PC-3 (cell line): ENCODE measurements around the gene SDR42E1. TPM values are rescaled to one million over a fixed set of nuclear protein-coding genes. Genes with fewer than 3 reads are reported as not detected.
A peak's percentile ranks its signal among the peaks of the same experiment; 100 is the strongest.

ENCODE experiments used
- ATAC-seq: fragments of 200-7000 bp; cut with Tn5 transposase; 2 replicates; pipeline ENCODE4 v1.9.1; 2020; ENCODE audit warnings: mild to moderate bottlenecking, moderate library complexity
- BruUV-seq: library from RNA; stranded (reverse); fragments of 400-500 nt; replicated peaks from 2 replicates; lab custom pipeline; 2021; lab: Mats Ljungman, UMichigan
- CTCF ChIA-PET: fragments of 300-600 bp; sonication (Branson Sonifier 250); formaldehyde crosslinking; loops from one replicate; lab custom pipeline; 2022; ENCODE audit warnings: antibody characterized with exemption; lab: Charles Lee
- POLR2A ChIA-PET: fragments of 300-600 bp; sonication (Branson Sonifier 250); formaldehyde crosslinking; loops from one replicate; lab custom pipeline; 2022; ENCODE audit warnings: antibody characterized with exemption; ENCODE audit not compliant: unreplicated experiment; lab: Charles Lee
- DNase-seq: peaks from one replicate; pipeline ENCODE4 v3.0.0-alpha.2; 2015
- H2AFZ ChIP-seq: fragments of 300-600 bp; sonication (generic); 2 replicates; pipeline ENCODE4 v1.6.0; 2016; ENCODE audit warnings: antibody characterized with exemption, low read length
- H3F3A ChIP-seq: fragments of 300-600 bp; sonication (generic); one replicate; pipeline ENCODE4 v1.6.0; 2017; ENCODE audit warnings: antibody characterized with exemption, low read length, control low read depth, mild to moderate bottlenecking; ENCODE audit not compliant: unreplicated experiment
- H3K27ac ChIP-seq: fragments of 300-600 bp; sonication (generic); 2 replicates; pipeline ENCODE4 v1.5.1; 2016; ENCODE audit warnings: mild to moderate bottlenecking, low read length
- H3K27me3 ChIP-seq: fragments of 300-600 bp; sonication (generic); 2 replicates; pipeline ENCODE4 v1.6.1; 2016; ENCODE audit warnings: low read length, mixed read lengths
- H3K36me3 ChIP-seq: fragments of 300-600 bp; sonication (generic); 2 replicates; pipeline ENCODE4 v1.6.1; 2016; ENCODE audit warnings: low read depth, mixed run types, low read length, mixed read lengths
- H3K4me1 ChIP-seq: fragments of 300-600 bp; sonication (generic); 2 replicates; pipeline ENCODE4 v1.5.1; 2016; ENCODE audit warnings: low read length; ENCODE audit not compliant: insufficient read depth
- H3K4me2 ChIP-seq: fragments of 300-600 bp; sonication (generic); 2 replicates; pipeline ENCODE4 v1.6.0; 2016; ENCODE audit warnings: low read length
- H3K4me3 ChIP-seq: fragments of 300-600 bp; sonication (generic); 2 replicates; pipeline ENCODE4 v1.5.1; 2016; ENCODE audit warnings: mild to moderate bottlenecking, low read length, mixed read lengths
- H3K79me2 ChIP-seq: fragments of 300-600 bp; sonication (generic); 2 replicates; pipeline ENCODE4 v1.6.1; 2017; ENCODE audit warnings: low read length, mixed read lengths
- H3K9ac ChIP-seq: fragments of 300-600 bp; sonication (generic); 2 replicates; pipeline ENCODE4 v1.6.0; 2016; ENCODE audit warnings: mild to moderate bottlenecking, low read length
- H3K9me2 ChIP-seq: fragments of 300-600 bp; sonication (generic); replicated peaks from 2 replicates; pipeline ENCODE4 v1.6.1; 2016; ENCODE audit warnings: mixed run types, low read length, mixed read lengths
- H3K9me3 ChIP-seq: fragments of 300-600 bp; sonication (generic); 2 replicates; pipeline ENCODE4 v1.6.1; 2016; ENCODE audit warnings: low read length, mixed read lengths
- H4K20me1 ChIP-seq: fragments of 300-600 bp; sonication (generic); 2 replicates; pipeline ENCODE4 v1.6.1; 2016; ENCODE audit warnings: low read length, mixed read lengths
- EZH2 ChIP-seq: fragments of 300-600 bp; sonication (generic); IDR thresholded peaks from one replicate; pipeline ENCODE4 v1.6.1; 2017; ENCODE audit warnings: antibody characterized with exemption, mild to moderate bottlenecking, low read length; ENCODE audit not compliant: unreplicated experiment
- EZH2phosphoT487 ChIP-seq: fragments of 300-600 bp; sonication (generic); IDR thresholded peaks from 2 replicates; pipeline ENCODE4 v1.6.1; 2018; ENCODE audit warnings: mild to moderate bottlenecking, antibody characterized with exemption, low read length, borderline replicate concordance
- intact Hi-C: fragments of 100-400 bp; cut with micrococcal nuclease; formaldehyde crosslinking; loops from 2 replicates; pipeline ENCODE4 v1.9.0; 2023
- total RNA-seq: library from RNA; depleted of rRNA; stranded (reverse); fragments of >200 nt; gene quantifications from 2 replicates; pipeline ENCODE4 v1.2.3, GENCODE V29; 2014
- TF ChIP-seq, protein P1 (sequence below): fragments of 300-600 bp; sonication (generic); conservative IDR thresholded peaks from 2 replicates; pipeline ENCODE4 v1.5.1; 2017; ENCODE audit warnings: antibody characterized with exemption, low read depth, mild to moderate bottlenecking, low read length

The SDR42E1 gene
- total RNA-seq, 1 experiment from 2014 or later, result not detected

DNA sequence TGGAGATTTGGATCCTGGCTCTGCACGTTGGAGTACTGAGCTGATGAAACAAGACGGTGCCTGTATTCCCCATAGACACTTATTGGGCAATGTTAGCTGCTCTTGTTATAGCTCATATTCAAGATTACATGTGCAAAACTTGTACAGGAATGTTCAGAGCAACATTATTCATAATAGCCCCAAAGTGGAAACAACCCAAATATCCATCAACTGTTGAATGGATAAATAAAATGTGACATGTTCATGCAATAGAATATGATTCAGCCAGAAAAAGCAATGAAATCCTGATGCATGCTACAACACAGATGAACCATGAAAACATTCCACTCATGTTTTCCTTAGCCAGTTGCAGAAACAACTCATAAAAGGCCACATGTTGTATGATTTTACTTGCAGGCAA is 5.7 kb upstream of the SDR42E1 start:
- no peaks in the 10 kb centered on the region for H3K9me2 ChIP-seq
- no peak for TF ChIP-seq EZH2
- TF ChIP-seq, protein P1, sequence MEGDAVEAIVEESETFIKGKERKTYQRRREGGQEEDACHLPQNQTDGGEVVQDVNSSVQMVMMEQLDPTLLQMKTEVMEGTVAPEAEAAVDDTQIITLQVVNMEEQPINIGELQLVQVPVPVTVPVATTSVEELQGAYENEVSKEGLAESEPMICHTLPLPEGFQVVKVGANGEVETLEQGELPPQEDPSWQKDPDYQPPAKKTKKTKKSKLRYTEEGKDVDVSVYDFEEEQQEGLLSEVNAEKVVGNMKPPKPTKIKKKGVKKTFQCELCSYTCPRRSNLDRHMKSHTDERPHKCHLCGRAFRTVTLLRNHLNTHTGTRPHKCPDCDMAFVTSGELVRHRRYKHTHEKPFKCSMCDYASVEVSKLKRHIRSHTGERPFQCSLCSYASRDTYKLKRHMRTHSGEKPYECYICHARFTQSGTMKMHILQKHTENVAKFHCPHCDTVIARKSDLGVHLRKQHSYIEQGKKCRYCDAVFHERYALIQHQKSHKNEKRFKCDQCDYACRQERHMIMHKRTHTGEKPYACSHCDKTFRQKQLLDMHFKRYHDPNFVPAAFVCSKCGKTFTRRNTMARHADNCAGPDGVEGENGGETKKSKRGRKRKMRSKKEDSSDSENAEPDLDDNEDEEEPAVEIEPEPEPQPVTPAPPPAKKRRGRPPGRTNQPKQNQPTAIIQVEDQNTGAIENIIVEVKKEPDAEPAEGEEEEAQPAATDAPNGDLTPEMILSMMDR, result no peak
- no peak for TF ChIP-seq EZH2phosphoT487
- no peak overlapping the region for H3K4me3 ChIP-seq
- DNase-seq (no peak), ATAC-seq (no peak)
- no peak overlapping the region for H3K4me2 ChIP-seq
- intact Hi-C loops, result no loop called here
- no peaks in the 10 kb centered on the region for H3K79me2 ChIP-seq
- ChIA-PET CTCF (interaction anchor here (1.0 kb wide), 1 partner anchor 20 kb away, joined by 3 read pairs; no protein-coding TSS in a partner anchor), POLR2A (no interaction called here)
- no peaks in the 10 kb centered on the region for H3K9me3 ChIP-seq
- no peak overlapping the region for H3K27ac ChIP-seq
- H3K27me3 ChIP-seq, result peaks cover 22% of the 10 kb centered on the region
- H4K20me1 ChIP-seq, result no peaks in the 10 kb centered on the region
- BruUV-seq, result no TSS peak
- H3K36me3 ChIP-seq, result no peaks in the 10 kb centered on the region
- no peak overlapping the region for H2AFZ ChIP-seq
- no peaks in the 10 kb centered on the region for H3K4me1 ChIP-seq
- no peaks in the 10 kb centered on the region for H3F3A ChIP-seq
- H3K9ac ChIP-seq, result no peak overlapping the region

DNA sequence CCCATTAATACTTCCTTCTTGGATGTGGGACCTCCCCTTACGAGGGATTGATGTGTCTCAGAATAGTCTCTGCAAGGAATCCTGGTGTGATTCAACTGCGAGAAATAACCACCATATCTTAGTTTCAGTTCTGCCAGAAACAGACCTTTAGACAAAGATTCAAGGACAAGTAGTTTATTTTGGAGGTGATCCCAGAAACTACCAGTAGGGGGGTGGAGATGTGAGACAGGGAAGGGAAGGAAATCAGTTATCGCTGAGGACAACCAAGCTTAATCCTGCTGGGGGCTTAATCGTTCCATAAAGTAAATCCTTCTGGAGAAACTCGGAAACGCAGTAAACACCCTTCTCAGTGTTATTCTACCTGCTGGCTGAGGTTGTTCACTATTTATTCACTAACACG is 5.0 kb upstream of the SDR42E1 start:
- no peaks in the 10 kb centered on the region for H4K20me1 ChIP-seq
- no TSS peak for BruUV-seq
- POLR2A ChIA-PET, result no interaction called here
- DNase-seq (peak; percentile 47), ATAC-seq (peak; percentile 49)
- H3K4me2 ChIP-seq, result peak overlapping the region; percentile 58
- H3K27ac ChIP-seq, result no peak overlapping the region
- intact Hi-C loops, result no loop called here
- H3K9me2 ChIP-seq, result no peaks in the 10 kb centered on the region
- TF ChIP-seq EZH2phosphoT487, result no peak
- TF ChIP-seq, protein P1, result peak; percentile 53
- no peaks in the 10 kb centered on the region for H3K79me2 ChIP-seq
- CTCF ChIA-PET, result interaction anchor here (1.0 kb wide), 1 partner anchor 19 kb away, joined by 3 read pairs; no protein-coding TSS in a partner anchor
- H3F3A ChIP-seq, result no peaks in the 10 kb centered on the region
- H3K9ac ChIP-seq, result no peak overlapping the region
- no peak overlapping the region for H3K4me3 ChIP-seq
- no peaks in the 10 kb centered on the region for H3K36me3 ChIP-seq
- H3K9me3 ChIP-seq, result no peaks in the 10 kb centered on the region
- H3K27me3 ChIP-seq, result peaks cover 22% of the 10 kb centered on the region
- H3K4me1 ChIP-seq, result no peaks in the 10 kb centered on the region
- H2AFZ ChIP-seq, result no peak overlapping the region

DNA sequence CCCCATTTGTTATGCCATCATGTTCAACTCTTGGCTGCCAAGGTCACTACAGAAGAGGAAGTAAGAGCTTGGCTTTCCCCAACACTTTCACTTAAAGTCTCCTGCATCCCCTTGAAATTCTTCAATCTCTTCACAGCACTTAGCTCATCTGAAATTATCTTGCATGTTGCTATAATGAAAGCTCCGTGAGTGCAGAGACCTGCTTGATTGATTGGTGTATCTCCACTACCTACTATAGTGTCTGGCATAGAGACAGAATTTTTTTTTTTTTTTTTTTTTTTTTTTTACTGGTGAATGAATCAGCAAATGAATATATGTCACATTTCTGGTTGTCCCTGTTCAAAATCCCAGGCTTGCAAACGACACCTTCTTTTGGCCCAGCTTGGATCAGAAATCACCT is 1.9 kb upstream of the SDR42E1 start:
- ATAC-seq, result no peak
- Histone ChIP-seq H3K79me2 (no peaks in the 10 kb centered on the region), H3K4me1 (no peaks in the 10 kb centered on the region), H3K4me3 (no peak overlapping the region), H3K27ac (no peak overlapping the region), H2AFZ (no peak overlapping the region), H3K9me3 (0 out of 2 replicates have a peak, but pooled peaks cover 4% of the 10 kb centered on the region), H3K9ac (no peak overlapping the region), H3F3A (no peaks in the 10 kb centered on the region), H3K9me2 (no peaks in the 10 kb centered on the region), H4K20me1 (no peaks in the 10 kb centered on the region), H3K27me3 (no peaks in the 10 kb centered on the region), H3K36me3 (no peaks in the 10 kb centered on the region), H3K4me2 (no peak overlapping the region)
- intact Hi-C loops, result no loop called here
- ChIA-PET POLR2A (no interaction called here), CTCF (no interaction called here)
- no peak for TF ChIP-seq EZH2phosphoT487
- TF ChIP-seq EZH2, result no peak
- TF ChIP-seq, protein P1, result no peak
- no peak for DNase-seq
- no TSS peak for BruUV-seq
